WTC11 (cell line): ENCODE results near the gene LDLRAD3. TPM values are rescaled to one million over a fixed set of nuclear protein-coding genes. Genes with fewer than 3 reads are reported as not detected.
A peak's percentile ranks its signal among the peaks of the same experiment; 100 is the strongest.

Experiments
- ATAC-seq: fragments of 200-7000 bp; cut with Tn5 transposase; 2 replicates; pipeline ENCODE4 v1.10.0; 2021; ENCODE audit warnings: mild to moderate bottlenecking, moderate library complexity
- CTCF ChIA-PET: fragments of 300-600 bp; sonication (Branson Sonifier 250); formaldehyde crosslinking; loops from one replicate; lab custom pipeline; 2021; ENCODE audit warnings: antibody characterized with exemption; lab: Charles Lee
- POLR2A ChIA-PET: fragments of 350-600 bp; sonication (Branson Sonifier 250); formaldehyde crosslinking; loops from one replicate; lab custom pipeline; 2021; ENCODE audit warnings: antibody characterized with exemption; lab: Charles Lee
- DNase-seq: peaks from one replicate; pipeline ENCODE4 v3.0.0; 2021; ENCODE audit warnings: low spot score
- H3K27ac Mint-ChIP-seq: 2 replicates; pipeline ENCODE4 v1.8.0; 2021; ENCODE audit warnings: mixed read lengths
- H3K27me3 Mint-ChIP-seq: 2 replicates; pipeline ENCODE4 v1.8.0; 2021; ENCODE audit warnings: low read depth, mild to moderate bottlenecking, moderate library complexity, mixed read lengths
- H3K36me3 Mint-ChIP-seq: 2 replicates; pipeline ENCODE4 v1.8.0; 2021; ENCODE audit warnings: mixed read lengths
- H3K4me1 Mint-ChIP-seq: 2 replicates; pipeline ENCODE4 v1.8.0; 2022; ENCODE audit warnings: mixed read lengths
- H3K4me3 Mint-ChIP-seq: 2 replicates; pipeline ENCODE4 v1.8.0; 2021; ENCODE audit warnings: mild to moderate bottlenecking, moderate library complexity, mixed read lengths
- H3K9me3 Mint-ChIP-seq: 2 replicates; pipeline ENCODE4 v1.8.0; 2021; ENCODE audit warnings: mixed read lengths
- CDX4 ChIP-seq: fragments of 250-450 bp; sonication (Bioruptor Pico); IDR thresholded peaks from 2 replicates; pipeline ENCODE4 v1.9.0; 2021; ENCODE audit warnings: moderate library complexity, mild to moderate bottlenecking, inconsistent platforms, borderline replicate concordance
- CTCF ChIP-seq: fragments of 200-600 bp; IDR thresholded peaks from 2 replicates; pipeline ENCODE4 v1.8.0; 2022; ENCODE audit warnings: antibody characterized with exemption
- ELF4 ChIP-seq: sonication (generic); formaldehyde crosslinking; IDR thresholded peaks from 2 replicates; pipeline ENCODE4 v1.8.1; 2022; ENCODE audit warnings: low read depth, mild to moderate bottlenecking, moderate library complexity, missing genetic modification reagents
- ERG ChIP-seq: fragments of 250-450 bp; sonication (Bioruptor Pico); IDR thresholded peaks from 2 replicates; pipeline ENCODE4 v1.8.0; 2021; ENCODE audit warnings: mild to moderate bottlenecking
- OVOL2 ChIP-seq: fragments of 250-450 bp; sonication (Bioruptor Pico); IDR thresholded peaks from 2 replicates; pipeline ENCODE4 v1.9.0; 2021; ENCODE audit warnings: mild to moderate bottlenecking, borderline replicate concordance
- SOX15 ChIP-seq: fragments of 250-450 bp; sonication (Bioruptor Pico); IDR thresholded peaks from 2 replicates; pipeline ENCODE4 v1.9.0; 2021; ENCODE audit warnings: mild to moderate bottlenecking
- TP53 ChIP-seq: sonication (generic); formaldehyde crosslinking; IDR thresholded peaks from 2 replicates; pipeline ENCODE4 v1.8.1; 2023; ENCODE audit warnings: mild to moderate bottlenecking, missing genetic modification reagents
- USF2 ChIP-seq: sonication (generic); formaldehyde crosslinking; IDR thresholded peaks from 2 replicates; pipeline ENCODE4 v1.8.1; 2023; ENCODE audit warnings: mild to moderate bottlenecking, missing genetic modification reagents, moderate library complexity
- total RNA-seq: library from RNA; stranded (reverse); gene quantifications from 3 replicates; pipeline ENCODE4 v1.2.3, GENCODE V29; 2021
- TF ChIP-seq, protein P1 (sequence below): sonication (generic); formaldehyde crosslinking; IDR thresholded peaks from 2 replicates; pipeline ENCODE4 v1.8.1; 2023; ENCODE audit warnings: mild to moderate bottlenecking, missing genetic modification reagents
- TF ChIP-seq, protein P2 (sequence below): sonication (generic); formaldehyde crosslinking; IDR thresholded peaks from 2 replicates; pipeline ENCODE4 v1.8.1; 2022; ENCODE audit warnings: missing genetic modification reagents, borderline replicate concordance
- TF ChIP-seq, protein P3 (sequence below): fragments of 250-450 bp; sonication (Bioruptor Pico); conservative IDR thresholded peaks from 2 replicates; pipeline ENCODE4 v1.9.0; 2021; ENCODE audit warnings: mild to moderate bottlenecking
- TF ChIP-seq, protein P4 (sequence below): sonication (generic); formaldehyde crosslinking; IDR thresholded peaks from 2 replicates; pipeline ENCODE4 v1.8.1; 2023; ENCODE audit warnings: mild to moderate bottlenecking, missing genetic modification reagents, borderline replicate concordance

Gene LDLRAD3
- total RNA-seq, 1 experiment from 2014 or later, result 14.5 TPM

DNA sequence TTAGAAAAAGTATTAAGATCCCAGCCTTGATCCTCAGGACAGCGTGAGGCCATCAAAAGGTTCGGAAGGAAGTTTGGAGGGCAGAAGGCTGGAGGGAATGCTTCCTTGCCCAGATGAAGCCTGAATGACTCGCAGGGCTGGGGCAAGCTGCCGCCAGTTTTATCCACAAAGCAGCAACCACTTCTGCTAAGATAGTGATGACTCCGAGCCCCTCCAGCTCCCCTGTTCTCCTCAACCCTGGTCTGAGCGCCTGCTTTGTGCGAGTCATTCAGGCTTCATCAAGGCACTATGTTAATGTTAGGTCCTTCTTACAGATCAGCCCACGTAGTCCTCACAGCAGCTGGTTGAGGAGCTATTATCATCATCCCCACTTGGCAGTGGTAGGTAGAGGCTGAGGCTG, 186.5 kb downstream of the LDLRAD3 start (continued):
- TF ChIP-seq, protein P1, sequence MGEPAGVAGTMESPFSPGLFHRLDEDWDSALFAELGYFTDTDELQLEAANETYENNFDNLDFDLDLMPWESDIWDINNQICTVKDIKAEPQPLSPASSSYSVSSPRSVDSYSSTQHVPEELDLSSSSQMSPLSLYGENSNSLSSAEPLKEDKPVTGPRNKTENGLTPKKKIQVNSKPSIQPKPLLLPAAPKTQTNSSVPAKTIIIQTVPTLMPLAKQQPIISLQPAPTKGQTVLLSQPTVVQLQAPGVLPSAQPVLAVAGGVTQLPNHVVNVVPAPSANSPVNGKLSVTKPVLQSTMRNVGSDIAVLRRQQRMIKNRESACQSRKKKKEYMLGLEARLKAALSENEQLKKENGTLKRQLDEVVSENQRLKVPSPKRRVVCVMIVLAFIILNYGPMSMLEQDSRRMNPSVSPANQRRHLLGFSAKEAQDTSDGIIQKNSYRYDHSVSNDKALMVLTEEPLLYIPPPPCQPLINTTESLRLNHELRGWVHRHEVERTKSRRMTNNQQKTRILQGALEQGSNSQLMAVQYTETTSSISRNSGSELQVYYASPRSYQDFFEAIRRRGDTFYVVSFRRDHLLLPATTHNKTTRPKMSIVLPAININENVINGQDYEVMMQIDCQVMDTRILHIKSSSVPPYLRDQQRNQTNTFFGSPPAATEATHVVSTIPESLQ (CRISPR knock-in tag), result no peak
- TF ChIP-seq TP53 (CRISPR knock-in tag) (no peak), OVOL2 (no peak)
- TF ChIP-seq, all 79 proteins: peak for 0

- TF ChIP-seq, protein P2, sequence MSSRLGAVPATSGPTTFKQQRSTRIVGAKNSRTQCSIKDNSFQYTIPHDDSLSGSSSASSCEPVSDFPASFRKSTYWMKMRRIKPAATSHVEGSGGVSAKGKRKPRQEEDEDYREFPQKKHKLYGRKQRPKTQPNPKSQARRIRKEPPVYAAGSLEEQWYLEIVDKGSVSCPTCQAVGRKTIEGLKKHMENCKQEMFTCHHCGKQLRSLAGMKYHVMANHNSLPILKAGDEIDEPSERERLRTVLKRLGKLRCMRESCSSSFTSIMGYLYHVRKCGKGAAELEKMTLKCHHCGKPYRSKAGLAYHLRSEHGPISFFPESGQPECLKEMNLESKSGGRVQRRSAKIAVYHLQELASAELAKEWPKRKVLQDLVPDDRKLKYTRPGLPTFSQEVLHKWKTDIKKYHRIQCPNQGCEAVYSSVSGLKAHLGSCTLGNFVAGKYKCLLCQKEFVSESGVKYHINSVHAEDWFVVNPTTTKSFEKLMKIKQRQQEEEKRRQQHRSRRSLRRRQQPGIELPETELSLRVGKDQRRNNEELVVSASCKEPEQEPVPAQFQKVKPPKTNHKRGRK (CRISPR knock-in tag), result no peak
- TF ChIP-seq CTCF, result peak; percentile 35; the same call in 1 of the 2 replicates
- ATAC-seq (peak; percentile 96), DNase-seq (peak; percentile 67)
- Mint-ChIP-seq H3K27me3 (no peaks in the 10 kb centered on the region), H3K36me3 (0 out of 2 replicates have a peak, but pooled peaks cover 3% of the 10 kb centered on the region), H3K27ac (0 out of 2 replicates have a peak overlapping the region, but pooled peaks have one; percentile 23), H3K4me3 (no peak overlapping the region), H3K9me3 (peaks cover 6% of the 10 kb centered on the region), H3K4me1 (peaks cover 49% of the 10 kb centered on the region)
- ChIA-PET POLR2A (interaction anchor here (0.8 kb wide), 2 partner anchors 22 to 310 kb away, joined by 4 to 5 read pairs; no protein-coding TSS in a partner anchor), CTCF (interaction anchor here (0.5 to 3.9 kb wide), 69 partner anchors 8 to 644 kb away, joined by 3 to 131 read pairs (median 5); partner anchors contain the start of gene FJX1)
These were observed 188.0 kb downstream of the LDLRAD3 start for GRCh38 chr11:36131721-36132397.

DNA sequence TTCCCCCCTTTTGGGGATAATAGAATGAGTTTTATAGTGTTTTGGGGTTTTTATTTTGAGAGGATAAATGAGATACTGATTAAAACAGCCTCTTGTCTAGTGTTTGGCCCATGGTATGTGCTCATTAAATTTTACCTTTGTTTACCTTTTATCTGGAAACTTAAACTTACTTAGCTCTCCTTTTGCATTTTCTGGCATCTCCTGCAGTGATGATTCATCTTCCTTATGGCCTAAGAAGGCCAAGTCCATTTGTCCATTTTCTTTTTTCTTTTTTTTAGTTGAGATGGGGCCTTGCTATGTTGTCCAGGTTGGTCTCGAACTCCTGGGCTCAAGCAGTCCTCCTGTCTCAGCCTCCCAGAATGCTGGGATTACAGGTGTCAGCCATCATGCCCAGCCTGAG, 189.1 kb downstream of the LDLRAD3 start:
- H3K4me3 Mint-ChIP-seq, result no peak overlapping the region
- CTCF ChIA-PET, result interaction anchor here (1.6 to 3.9 kb wide), 2 partner anchors 23 to 311 kb away, joined by 33 to 131 read pairs; no protein-coding TSS in a partner anchor
- DNase-seq (no peak), ATAC-seq (no peak)
- H3K27ac Mint-ChIP-seq, result no peak overlapping the region
- POLR2A ChIA-PET, result no interaction called here
- no peaks in the 10 kb centered on the region for H3K27me3 Mint-ChIP-seq
- peaks cover 50% of the 10 kb centered on the region for H3K4me1 Mint-ChIP-seq
- H3K9me3 Mint-ChIP-seq, result peaks cover 6% of the 10 kb centered on the region
- 0 out of 2 replicates have a peak, but pooled peaks cover 3% of the 10 kb centered on the region for H3K36me3 Mint-ChIP-seq
- TF ChIP-seq SOX15 (no peak), ELF4 (CRISPR knock-in tag) (no peak), ERG (CRISPR knock-in tag) (no peak), USF2 (CRISPR knock-in tag) (no peak), CDX4 (CRISPR knock-in tag) (no peak)
- TF ChIP-seq, protein P3, sequence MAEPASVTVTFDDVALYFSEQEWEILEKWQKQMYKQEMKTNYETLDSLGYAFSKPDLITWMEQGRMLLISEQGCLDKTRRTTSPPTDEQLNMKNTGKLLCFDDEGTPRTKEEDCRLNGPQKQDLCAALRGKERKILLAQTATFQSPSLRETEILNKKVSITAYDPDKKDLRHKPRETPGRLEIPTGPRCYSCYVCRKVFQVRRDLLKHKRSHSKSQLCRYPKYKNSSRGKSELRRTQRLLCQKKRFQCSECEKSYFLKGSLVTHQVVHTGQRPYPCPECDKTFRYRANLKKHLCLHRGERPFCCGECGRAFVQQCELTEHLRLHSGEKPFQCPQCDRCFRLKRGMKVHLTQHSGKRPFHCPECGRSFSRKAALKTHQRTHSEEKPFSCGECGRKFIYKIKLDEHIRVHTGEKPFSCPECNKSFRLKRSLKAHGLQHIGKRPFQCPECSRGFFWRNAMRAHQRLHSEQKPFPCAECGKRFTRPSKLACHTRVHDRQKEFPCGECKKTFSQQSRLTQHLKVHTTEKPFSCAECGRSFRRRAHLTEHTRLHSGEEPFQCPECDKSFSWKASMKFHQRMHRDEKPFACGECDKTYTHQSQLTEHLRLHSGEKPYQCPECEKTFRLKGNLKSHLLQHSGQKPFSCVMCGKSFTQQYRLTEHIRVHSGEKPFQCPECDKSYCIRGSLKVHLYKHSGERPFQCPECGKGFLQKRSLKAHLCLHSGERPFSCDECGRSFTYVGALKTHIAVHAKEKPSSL (CRISPR knock-in tag), result no peak
- TF ChIP-seq, protein P4, sequence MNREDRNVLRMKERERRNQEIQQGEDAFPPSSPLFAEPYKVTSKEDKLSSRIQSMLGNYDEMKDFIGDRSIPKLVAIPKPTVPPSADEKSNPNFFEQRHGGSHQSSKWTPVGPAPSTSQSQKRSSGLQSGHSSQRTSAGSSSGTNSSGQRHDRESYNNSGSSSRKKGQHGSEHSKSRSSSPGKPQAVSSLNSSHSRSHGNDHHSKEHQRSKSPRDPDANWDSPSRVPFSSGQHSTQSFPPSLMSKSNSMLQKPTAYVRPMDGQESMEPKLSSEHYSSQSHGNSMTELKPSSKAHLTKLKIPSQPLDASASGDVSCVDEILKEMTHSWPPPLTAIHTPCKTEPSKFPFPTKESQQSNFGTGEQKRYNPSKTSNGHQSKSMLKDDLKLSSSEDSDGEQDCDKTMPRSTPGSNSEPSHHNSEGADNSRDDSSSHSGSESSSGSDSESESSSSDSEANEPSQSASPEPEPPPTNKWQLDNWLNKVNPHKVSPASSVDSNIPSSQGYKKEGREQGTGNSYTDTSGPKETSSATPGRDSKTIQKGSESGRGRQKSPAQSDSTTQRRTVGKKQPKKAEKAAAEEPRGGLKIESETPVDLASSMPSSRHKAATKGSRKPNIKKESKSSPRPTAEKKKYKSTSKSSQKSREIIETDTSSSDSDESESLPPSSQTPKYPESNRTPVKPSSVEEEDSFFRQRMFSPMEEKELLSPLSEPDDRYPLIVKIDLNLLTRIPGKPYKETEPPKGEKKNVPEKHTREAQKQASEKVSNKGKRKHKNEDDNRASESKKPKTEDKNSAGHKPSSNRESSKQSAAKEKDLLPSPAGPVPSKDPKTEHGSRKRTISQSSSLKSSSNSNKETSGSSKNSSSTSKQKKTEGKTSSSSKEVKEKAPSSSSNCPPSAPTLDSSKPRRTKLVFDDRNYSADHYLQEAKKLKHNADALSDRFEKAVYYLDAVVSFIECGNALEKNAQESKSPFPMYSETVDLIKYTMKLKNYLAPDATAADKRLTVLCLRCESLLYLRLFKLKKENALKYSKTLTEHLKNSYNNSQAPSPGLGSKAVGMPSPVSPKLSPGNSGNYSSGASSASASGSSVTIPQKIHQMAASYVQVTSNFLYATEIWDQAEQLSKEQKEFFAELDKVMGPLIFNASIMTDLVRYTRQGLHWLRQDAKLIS (CRISPR knock-in tag), result no peak
